IMR-90 (cell line): ENCODE results near the gene MDH1B. TPM values are rescaled to one million over a fixed set of nuclear protein-coding genes. Genes with fewer than 3 reads are reported as not detected.

ENCODE experiments used
- ATAC-seq: fragments of 200-7000 bp; cut with Tn5 transposase; 2 replicates; pipeline ENCODE4 v1.9.1; 2020; ENCODE audit warnings: low read depth, mild to moderate bottlenecking, moderate library complexity
- BruUV-seq: library from RNA; stranded (reverse); fragments of 400-500 nt; replicated peaks from 2 replicates; lab custom pipeline; 2021; lab: Mats Ljungman, UMichigan
- CTCF ChIA-PET: fragments of 300-600 bp; formaldehyde crosslinking; extraction: SDS; loops from one replicate; lab custom pipeline; 2021; ENCODE audit warnings: antibody characterized with exemption; lab: Yijun Ruan, JAX
- POLR2A ChIA-PET: fragments of 300-600 bp; sonication (Branson Sonifier 250); formaldehyde crosslinking; loops from one replicate; lab custom pipeline; 2022; ENCODE audit warnings: antibody characterized with exemption; ENCODE audit not compliant: unreplicated experiment; lab: Charles Lee
- DNase-seq: peaks from one replicate; pipeline ENCODE4 v3.0.0; 2013
- H2AFZ ChIP-seq: replicated peaks from 2 replicates; pipeline ENCODE3; 2013; ENCODE audit warnings: low read length, mild to moderate bottlenecking; ENCODE audit not compliant: poor library complexity
- H2AK5ac ChIP-seq: 2 replicates; pipeline ENCODE4 v1.6.1; 2013; ENCODE audit warnings: low read depth, low read length, inconsistent platforms
- H2AK9ac ChIP-seq: replicated peaks from 2 replicates; pipeline ENCODE3; 2013; ENCODE audit warnings: mild to moderate bottlenecking, low read depth, low read length, moderate library complexity; ENCODE audit not compliant: poor library complexity
- H2BK120ac ChIP-seq: 2 replicates; pipeline ENCODE4 v1.6.1; 2013; ENCODE audit warnings: low read depth, low read length, inconsistent platforms
- H2BK15ac ChIP-seq: 3 replicates; pipeline ENCODE4 v1.6.1; 2013; ENCODE audit warnings: low read depth, low read length, inconsistent platforms
- H2BK20ac ChIP-seq: 2 replicates; pipeline ENCODE4 v1.6.1; 2013; ENCODE audit warnings: low read depth, mild to moderate bottlenecking, inconsistent platforms, low read length, moderate library complexity
- H2BK5ac ChIP-seq: 2 replicates; pipeline ENCODE4 v1.6.1; 2013; ENCODE audit warnings: mild to moderate bottlenecking, low read depth, low read length, inconsistent platforms; ENCODE audit not compliant: poor library complexity, severe bottlenecking
- H3K14ac ChIP-seq: replicated peaks from 2 replicates; pipeline ENCODE4 v1.6.1; 2013; ENCODE audit warnings: low read depth, low read length, inconsistent platforms
- H3K18ac ChIP-seq: 2 replicates; pipeline ENCODE4 v1.6.1; 2013; ENCODE audit warnings: low read depth, low read length, control low read depth
- H3K23ac ChIP-seq: 2 replicates; pipeline ENCODE4 v1.6.1; 2013; ENCODE audit warnings: low read depth, low read length, inconsistent platforms
- H3K27ac ChIP-seq: 2 replicates; pipeline ENCODE4 v1.5.1; 2013; ENCODE audit warnings: mild to moderate bottlenecking, control low read depth, low read length; ENCODE audit not compliant: insufficient read depth
- H3K27me3 ChIP-seq: 2 replicates; pipeline ENCODE4 v1.6.1; 2013; ENCODE audit warnings: low read length; ENCODE audit not compliant: control insufficient read depth, insufficient read depth
- H3K36me3 ChIP-seq: 2 replicates; pipeline ENCODE4 v1.6.1; 2013; ENCODE audit warnings: low read length, mixed read lengths; ENCODE audit not compliant: control insufficient read depth, insufficient read depth
- H3K4ac ChIP-seq: 2 replicates; pipeline ENCODE4 v1.6.1; 2013; ENCODE audit warnings: low read depth, low read length, inconsistent platforms
- H3K4me1 ChIP-seq: 2 replicates; pipeline ENCODE4 v1.6.1; 2013; ENCODE audit warnings: low read length, mixed read lengths; ENCODE audit not compliant: control insufficient read depth, insufficient read depth
- H3K4me2 ChIP-seq: 2 replicates; pipeline ENCODE4 v1.6.1; 2013; ENCODE audit warnings: low read depth, mild to moderate bottlenecking, control low read depth, low read length, moderate library complexity
- H3K4me3 ChIP-seq: 2 replicates; pipeline ENCODE4 v1.5.1; 2013; ENCODE audit warnings: low read depth, mild to moderate bottlenecking, control low read depth, low read length, moderate library complexity; ENCODE audit not compliant: insufficient read depth
- H3K56ac ChIP-seq: 2 replicates; pipeline ENCODE4 v1.6.1; 2013; ENCODE audit warnings: low read length, inconsistent platforms; ENCODE audit not compliant: insufficient read depth; ENCODE audit errors: extremely low read depth
- H3K79me1 ChIP-seq, 2 experiments: 2 replicates each; pipeline ENCODE4 v1.6.1; 2013; ENCODE audit warnings: low read length in 2 of 2, inconsistent platforms in 1 of 2, low read depth in 1 of 2
- H3K9ac ChIP-seq: 2 replicates; pipeline ENCODE4 v1.6.1; 2013; ENCODE audit warnings: low read depth, low read length, control low read depth
- H3K9me1 ChIP-seq: 2 replicates; pipeline ENCODE4 v1.6.1; 2013; ENCODE audit warnings: low read length, inconsistent platforms; ENCODE audit not compliant: insufficient read depth
- H3K9me3 ChIP-seq: 2 replicates; pipeline ENCODE4 v1.6.1; 2013; ENCODE audit warnings: low read length; ENCODE audit not compliant: control insufficient read depth, insufficient read depth
- H4K20me1 ChIP-seq: 2 replicates; pipeline ENCODE4 v1.6.1; 2013; ENCODE audit warnings: low read length, inconsistent platforms; ENCODE audit not compliant: insufficient read depth
- H4K5ac ChIP-seq: 2 replicates; pipeline ENCODE4 v1.6.1; 2013; ENCODE audit warnings: mild to moderate bottlenecking, low read depth, low read length, control low read depth
- H4K8ac ChIP-seq, 2 experiments: 2 replicates each; pipeline ENCODE4 v1.6.1; 2013; ENCODE audit warnings: low read depth in 2 of 2, low read length in 2 of 2, control low read depth in 1 of 2, inconsistent platforms in 1 of 2
- H4K91ac ChIP-seq: 2 replicates; pipeline ENCODE4 v1.6.1; 2013; ENCODE audit warnings: low read depth, low read length, inconsistent platforms; ENCODE audit not compliant: insufficient read depth
- BHLHE40 ChIP-seq: fragments of 150-350 bp; IDR thresholded peaks from 2 replicates; pipeline ENCODE4 v1.6.1; 2016; ENCODE audit warnings: mild to moderate bottlenecking, low read depth, low read length
- CEBPB ChIP-seq: IDR thresholded peaks from 2 replicates; pipeline ENCODE4 v1.6.1; 2012; ENCODE audit warnings: low read depth, low read length, improper control_type of control experiment
- CHD1 ChIP-seq: IDR thresholded peaks from 2 replicates; pipeline ENCODE4 v1.6.1; 2012; ENCODE audit warnings: low read depth, low read length, improper control_type of control experiment
- ELK1 ChIP-seq: fragments of 150-350 bp; IDR thresholded peaks from 2 replicates; pipeline ENCODE4 v1.6.1; 2016; ENCODE audit warnings: low read depth, mild to moderate bottlenecking, low read length, moderate library complexity, borderline replicate concordance
- FOS ChIP-seq: fragments of 150-350 bp; IDR thresholded peaks from 2 replicates; pipeline ENCODE4 v1.6.1; 2016; ENCODE audit warnings: low read depth, low read length
- MAFK ChIP-seq: IDR thresholded peaks from 2 replicates; pipeline ENCODE4 v1.6.1; 2012; ENCODE audit warnings: low read depth, low read length, improper control_type of control experiment
- MAZ ChIP-seq: IDR thresholded peaks from 2 replicates; pipeline ENCODE4 v1.6.1; 2012; ENCODE audit warnings: low read depth, mild to moderate bottlenecking, low read length, improper control_type of control experiment, moderate library complexity, borderline replicate concordance
- MXI1 ChIP-seq: IDR thresholded peaks from 2 replicates; pipeline ENCODE4 v1.6.1; 2012; ENCODE audit warnings: low read depth, mild to moderate bottlenecking, low read length, moderate library complexity, borderline replicate concordance
- POLR2A ChIP-seq: IDR thresholded peaks from 2 replicates; pipeline ENCODE4 v1.6.1; 2012; ENCODE audit warnings: mild to moderate bottlenecking, low read depth, low read length
- RAD21 ChIP-seq: IDR thresholded peaks from 2 replicates; pipeline ENCODE4 v1.6.1; 2012; ENCODE audit warnings: low read length, improper control_type of control experiment
- RCOR1 ChIP-seq: IDR thresholded peaks from 2 replicates; pipeline ENCODE4 v1.6.1; 2012; ENCODE audit warnings: mild to moderate bottlenecking, low read length, improper control_type of control experiment; ENCODE audit not compliant: insufficient replicate concordance
- RFX5 ChIP-seq: IDR thresholded peaks from 2 replicates; pipeline ENCODE4 v1.8.0; 2012; ENCODE audit warnings: low read depth, mild to moderate bottlenecking, low read length, moderate library complexity
- SMC3 ChIP-seq: fragments of 150-350 bp; IDR thresholded peaks from 2 replicates; pipeline ENCODE4 v1.6.1; 2016; ENCODE audit warnings: low read depth, mild to moderate bottlenecking, antibody characterized with exemption, low read length, moderate library complexity
- WGBS, 2 experiments: methylation state at CpG; one replicate each; pipeline versions ENCODE4 v1.1.5 to v1.1.7; 2013; ENCODE audit warnings: missing lambda C conversion rate in 2 of 2; ENCODE audit not compliant: insufficient read length in 1 of 2; ENCODE audit errors: extremely low coverage in 2 of 2; 5-methylcytosine and 5-hydroxymethylcytosine counted together
- dilution Hi-C: fragments of 300-500 bp; cut with HindIII; formaldehyde crosslinking; loops from one replicate; pipeline ENCODE4 v1.14.3; 2018; ENCODE audit warnings: low sequenced_read_pairs; ENCODE audit not compliant: unreplicated experiment
- in situ Hi-C: fragments of 300-500 bp; cut with MboI; formaldehyde crosslinking; loops from 3 replicates; pipeline ENCODE4 v1.14.3; 2019; ENCODE audit warnings: low sequenced_read_pairs, inconsistent platforms, mixed read lengths
- intact Hi-C: fragments of 100-400 bp; cut with micrococcal nuclease; formaldehyde crosslinking; loops from 2 replicates; pipeline ENCODE4 v1.10.0; 2022
- polyA plus RNA-seq, 3 experiments: library from polyadenylated mRNA; depleted of rRNA; stranded (reverse); fragments of >200 nt; gene quantifications; 2 replicates each; pipeline ENCODE4 v1.2.3, GENCODE V29; 2012; ENCODE audit warnings: low replicate concordance in 1 of 3
- total RNA-seq: library from RNA; depleted of rRNA; stranded (reverse); fragments of >200 nt; gene quantifications from 2 replicates; pipeline ENCODE4 v1.2.3, GENCODE V29; 2012
- TF ChIP-seq, protein P1 (sequence below): conservative IDR thresholded peaks from 2 replicates; pipeline ENCODE4 v1.5.1; 2012; ENCODE audit warnings: mild to moderate bottlenecking, low read depth, low read length, improper control_type of control experiment
- TF ChIP-seq, protein P2 (sequence below): fragments of 150-350 bp; IDR thresholded peaks from 2 replicates; pipeline ENCODE4 v1.6.1; 2017; ENCODE audit warnings: mild to moderate bottlenecking, antibody characterized with exemption, low read length, low read depth

MDH1B gene
- total and polyA plus RNA-seq, 2 of the 4 experiments (the other 2 are of a cell fraction) = 0.38 to 0.54 TPM

DNA sequence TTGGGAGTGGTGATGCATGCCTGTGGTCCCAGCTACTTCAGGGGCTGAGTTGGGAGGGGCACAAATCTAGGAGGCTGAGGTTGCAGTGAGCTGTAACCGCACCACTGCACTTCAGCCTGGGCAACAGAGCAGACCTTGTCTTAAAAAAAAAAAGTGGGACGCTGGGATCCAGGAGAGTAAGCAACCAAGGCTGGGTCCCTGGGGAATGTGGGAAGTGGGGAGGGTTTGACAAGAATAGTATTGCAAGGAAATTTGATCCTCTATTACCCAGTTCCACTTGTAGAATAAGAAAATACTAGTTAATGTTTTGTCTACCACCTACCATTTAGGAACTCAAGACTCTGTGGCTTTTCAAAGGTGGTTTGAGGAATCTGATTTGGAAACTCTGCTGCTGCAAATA lies 25.9 kb downstream of the MDH1B start:
- no peaks in the 10 kb centered on the region for H3K36me3 ChIP-seq
- no peaks in the 10 kb centered on the region for H3K9me3 ChIP-seq
- DNase-seq (no peak), ATAC-seq (no peak)
- no peak overlapping the region for H2BK15ac ChIP-seq
- no peaks in the 10 kb centered on the region for H3K4me1 ChIP-seq
- no peak overlapping the region for H3K27ac ChIP-seq
- no peak overlapping the region for H3K14ac ChIP-seq
- H4K5ac ChIP-seq = no peak overlapping the region
- intact Hi-C loops = no loop called here
- no peaks in the 10 kb centered on the region for H4K20me1 ChIP-seq
- H3K23ac ChIP-seq = no peak overlapping the region
- in situ Hi-C loops = no loop called here
- H2AK5ac ChIP-seq = no peak overlapping the region
- H2BK120ac ChIP-seq = no peak overlapping the region
- no peak overlapping the region for H3K9ac ChIP-seq
- no peak for TF ChIP-seq MAFK
- TF ChIP-seq FOS = no peak
- TF ChIP-seq POLR2A = no peak
- no peak for TF ChIP-seq RCOR1
- TF ChIP-seq CEBPB = no peak
- no peak for TF ChIP-seq MXI1
- TF ChIP-seq CHD1 = no peak
- TF ChIP-seq, protein P1, sequence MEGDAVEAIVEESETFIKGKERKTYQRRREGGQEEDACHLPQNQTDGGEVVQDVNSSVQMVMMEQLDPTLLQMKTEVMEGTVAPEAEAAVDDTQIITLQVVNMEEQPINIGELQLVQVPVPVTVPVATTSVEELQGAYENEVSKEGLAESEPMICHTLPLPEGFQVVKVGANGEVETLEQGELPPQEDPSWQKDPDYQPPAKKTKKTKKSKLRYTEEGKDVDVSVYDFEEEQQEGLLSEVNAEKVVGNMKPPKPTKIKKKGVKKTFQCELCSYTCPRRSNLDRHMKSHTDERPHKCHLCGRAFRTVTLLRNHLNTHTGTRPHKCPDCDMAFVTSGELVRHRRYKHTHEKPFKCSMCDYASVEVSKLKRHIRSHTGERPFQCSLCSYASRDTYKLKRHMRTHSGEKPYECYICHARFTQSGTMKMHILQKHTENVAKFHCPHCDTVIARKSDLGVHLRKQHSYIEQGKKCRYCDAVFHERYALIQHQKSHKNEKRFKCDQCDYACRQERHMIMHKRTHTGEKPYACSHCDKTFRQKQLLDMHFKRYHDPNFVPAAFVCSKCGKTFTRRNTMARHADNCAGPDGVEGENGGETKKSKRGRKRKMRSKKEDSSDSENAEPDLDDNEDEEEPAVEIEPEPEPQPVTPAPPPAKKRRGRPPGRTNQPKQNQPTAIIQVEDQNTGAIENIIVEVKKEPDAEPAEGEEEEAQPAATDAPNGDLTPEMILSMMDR = no peak
- no peak for TF ChIP-seq MAZ
- no peak for TF ChIP-seq RFX5
- TF ChIP-seq, protein P2, sequence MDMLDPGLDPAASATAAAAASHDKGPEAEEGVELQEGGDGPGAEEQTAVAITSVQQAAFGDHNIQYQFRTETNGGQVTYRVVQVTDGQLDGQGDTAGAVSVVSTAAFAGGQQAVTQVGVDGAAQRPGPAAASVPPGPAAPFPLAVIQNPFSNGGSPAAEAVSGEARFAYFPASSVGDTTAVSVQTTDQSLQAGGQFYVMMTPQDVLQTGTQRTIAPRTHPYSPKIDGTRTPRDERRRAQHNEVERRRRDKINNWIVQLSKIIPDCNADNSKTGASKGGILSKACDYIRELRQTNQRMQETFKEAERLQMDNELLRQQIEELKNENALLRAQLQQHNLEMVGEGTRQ = no peak
- TF ChIP-seq BHLHE40 = no peak
- TF ChIP-seq ELK1 = no peak
- no peak for TF ChIP-seq RAD21
- no peak for TF ChIP-seq SMC3
- H3K4ac ChIP-seq = no peak overlapping the region
- H2BK20ac ChIP-seq = no peak overlapping the region
- H3K4me2 ChIP-seq = no peak overlapping the region
- no peaks in the 10 kb centered on the region for H3K79me1 ChIP-seq
- H4K8ac ChIP-seq = no peak overlapping the region
- no peak overlapping the region for H2BK5ac ChIP-seq
- no peak overlapping the region for H3K4me3 ChIP-seq
- no peak overlapping the region for H3K56ac ChIP-seq
- dilution Hi-C loops = no loop called here
- no peak overlapping the region for H3K18ac ChIP-seq
- POLR2A ChIA-PET = no interaction called here
- no peaks in the 10 kb centered on the region for H3K27me3 ChIP-seq
- H2AFZ ChIP-seq = no peak overlapping the region
- H2AK9ac ChIP-seq = no peak overlapping the region
- WGBS, 2 experiments = 80% methylated on average over 1 of the region's 2 CpGs; no CpG with 5 or more reads in 1 of the 2 experiments
- BruUV-seq = no TSS peak
- H4K91ac ChIP-seq = no peak overlapping the region
- no peaks in the 10 kb centered on the region for H3K9me1 ChIP-seq
- CTCF ChIA-PET = no interaction called here
